Measurements from ENCODE around the gene SNTB2.

GRCh38 chr16:69298261-69298660, 111.3 kb downstream of the SNTB2 start:
- TF ChIP-seq CTCF (IDR thresholded peaks at IDR 0.05) (no peak), EP300 (IDR thresholded peaks at IDR 0.05) (no peak), POLR2AphosphoS5 (IDR thresholded peaks at IDR 0.05) (no peak), POLR2A (IDR thresholded peaks at IDR 0.05) (no peak)
